Endodermal cell (in vitro differentiated cells): Measurements from ENCODE around the gene NEK4. TPM values are rescaled to one million over a fixed set of nuclear protein-coding genes. Genes with fewer than 3 reads are reported as not detected.

Experiments
- DNase-seq: peaks from one replicate; pipeline ENCODE4 v3.0.0-alpha.2; 2017
- H3K27ac ChIP-seq: 2 replicates; pipeline ENCODE4 v1.5.1; 2013; ENCODE audit warnings: mild to moderate bottlenecking, low read depth, low read length, moderate library complexity
- H3K27me3 ChIP-seq: 2 replicates; pipeline ENCODE4 v1.6.1; 2013; ENCODE audit warnings: mild to moderate bottlenecking, low read length, moderate library complexity; ENCODE audit not compliant: insufficient read depth, control insufficient read depth, poor library complexity, severe bottlenecking
- H3K36me3 ChIP-seq: 2 replicates; pipeline ENCODE4 v1.7.0; 2013; ENCODE audit warnings: mild to moderate bottlenecking, low read length, moderate library complexity; ENCODE audit not compliant: control insufficient read depth, insufficient read depth
- H3K4me1 ChIP-seq: one replicate; pipeline ENCODE4 v1.7.0; 2013; ENCODE audit warnings: low read length; ENCODE audit not compliant: control insufficient read depth, insufficient read depth
- H3K4me3 ChIP-seq: 2 replicates; pipeline ENCODE4 v1.5.1; 2013; ENCODE audit warnings: mild to moderate bottlenecking, low read length, moderate library complexity
- H3K9ac ChIP-seq: 2 replicates; pipeline ENCODE4 v1.6.1; 2013; ENCODE audit warnings: mild to moderate bottlenecking, low read length, moderate library complexity; ENCODE audit not compliant: poor library complexity, severe bottlenecking; ENCODE audit errors: extremely low read depth
- H3K9me3 ChIP-seq: 2 replicates; pipeline ENCODE4 v1.6.1; 2013; ENCODE audit warnings: mild to moderate bottlenecking, low read length, moderate library complexity; ENCODE audit not compliant: control insufficient read depth
- H3K27ac Mint-ChIP-seq: 2 replicates; pipeline ENCODE4 v1.8.0; 2020; ENCODE audit warnings: mixed read lengths
- H3K27me3 Mint-ChIP-seq: 2 replicates; pipeline ENCODE4 v1.8.0; 2021; ENCODE audit warnings: mild to moderate bottlenecking, mixed read lengths; ENCODE audit not compliant: insufficient read depth
- H3K36me3 Mint-ChIP-seq: 2 replicates; pipeline ENCODE4 v1.8.0; 2020; ENCODE audit warnings: low read depth, mixed read lengths
- H3K4me1 Mint-ChIP-seq: 2 replicates; pipeline ENCODE4 v1.8.0; 2020; ENCODE audit warnings: mixed read lengths
- H3K4me3 Mint-ChIP-seq: 2 replicates; pipeline ENCODE4 v1.8.0; 2020; ENCODE audit warnings: mild to moderate bottlenecking, moderate library complexity, mixed read lengths
- H3K9me3 Mint-ChIP-seq: 2 replicates; pipeline ENCODE4 v1.8.0; 2020; ENCODE audit warnings: mild to moderate bottlenecking, mixed read lengths
- WGBS, 2 experiments: methylation state at CpG; one replicate each; pipeline versions ENCODE4 v1.1.5 to v1.1.7; 2013; ENCODE audit warnings: missing lambda C conversion rate in 2 of 2, mixed read lengths in 1 of 2; ENCODE audit not compliant: insufficient coverage in 1 of 2, insufficient read length in 1 of 2; 5-methylcytosine and 5-hydroxymethylcytosine counted together
- total RNA-seq, 2 donors: library from RNA; stranded (reverse); fragmentation: NEBNext Ultra II Directional in 1 of 2; extraction: Animal tissue kit (Norgen Biotek cat#: 25700) in 1 of 2; gene quantifications; 2 replicates in 1 of 2; 3 replicates in 1 of 2; pipeline ENCODE4 v1.2.1, GENCODE V29; 2021
- TF ChIP-seq, protein P1 (sequence below): fragments of 200-600 bp; sonication (generic); conservative IDR thresholded peaks from 2 replicates; pipeline ENCODE4 v1.5.0; 2021; ENCODE audit warnings: antibody characterized with exemption, mild to moderate bottlenecking

The NEK4 gene
- total RNA-seq, 2 donors from 2014 or later, result 44.2 to 49.5 TPM

DNA sequence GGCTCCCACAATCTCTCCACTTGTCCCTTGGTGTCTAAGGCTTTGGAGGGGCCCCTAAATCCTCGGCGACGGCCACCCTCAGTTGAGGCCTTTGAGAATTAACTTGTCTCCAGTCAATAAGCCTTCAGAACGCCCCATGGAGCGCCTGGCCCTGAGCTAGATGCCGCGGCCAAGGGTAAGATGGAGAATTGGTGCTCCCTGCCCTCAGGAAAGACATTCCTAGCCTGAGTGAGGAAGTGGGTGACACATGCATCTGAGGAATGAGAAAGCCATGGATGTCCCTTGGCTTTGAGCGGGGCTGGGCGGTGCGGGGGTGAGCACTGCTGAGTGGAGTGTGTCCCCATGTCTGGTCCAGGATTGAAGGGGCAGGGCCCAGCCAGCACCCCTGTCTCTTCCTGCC, 46.5 kb upstream of the NEK4 start:
- WGBS, 2 experiments, result 93 to 97% methylated on average over 10 of the region's 10 CpGs
- H3K9me3 Mint-ChIP-seq, result no peaks in the 10 kb centered on the region
- H3K4me1 Mint-ChIP-seq, result peaks cover 1% of the 10 kb centered on the region
- no peak overlapping the region for H3K27ac Mint-ChIP-seq
- Histone ChIP-seq H3K36me3 (no peaks in the 10 kb centered on the region), H3K27me3 (no peaks in the 10 kb centered on the region), H3K27ac (no peak overlapping the region), H3K9me3 (no peaks in the 10 kb centered on the region), H3K4me1 (peaks cover 3% of the 10 kb centered on the region), H3K9ac (no peak overlapping the region), H3K4me3 (no peak overlapping the region)
- TF ChIP-seq, protein P1, sequence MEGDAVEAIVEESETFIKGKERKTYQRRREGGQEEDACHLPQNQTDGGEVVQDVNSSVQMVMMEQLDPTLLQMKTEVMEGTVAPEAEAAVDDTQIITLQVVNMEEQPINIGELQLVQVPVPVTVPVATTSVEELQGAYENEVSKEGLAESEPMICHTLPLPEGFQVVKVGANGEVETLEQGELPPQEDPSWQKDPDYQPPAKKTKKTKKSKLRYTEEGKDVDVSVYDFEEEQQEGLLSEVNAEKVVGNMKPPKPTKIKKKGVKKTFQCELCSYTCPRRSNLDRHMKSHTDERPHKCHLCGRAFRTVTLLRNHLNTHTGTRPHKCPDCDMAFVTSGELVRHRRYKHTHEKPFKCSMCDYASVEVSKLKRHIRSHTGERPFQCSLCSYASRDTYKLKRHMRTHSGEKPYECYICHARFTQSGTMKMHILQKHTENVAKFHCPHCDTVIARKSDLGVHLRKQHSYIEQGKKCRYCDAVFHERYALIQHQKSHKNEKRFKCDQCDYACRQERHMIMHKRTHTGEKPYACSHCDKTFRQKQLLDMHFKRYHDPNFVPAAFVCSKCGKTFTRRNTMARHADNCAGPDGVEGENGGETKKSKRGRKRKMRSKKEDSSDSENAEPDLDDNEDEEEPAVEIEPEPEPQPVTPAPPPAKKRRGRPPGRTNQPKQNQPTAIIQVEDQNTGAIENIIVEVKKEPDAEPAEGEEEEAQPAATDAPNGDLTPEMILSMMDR, result no peak
- H3K36me3 Mint-ChIP-seq, result no peaks in the 10 kb centered on the region
- no peak for DNase-seq
- no peak overlapping the region for H3K4me3 Mint-ChIP-seq
- H3K27me3 Mint-ChIP-seq, result no peaks in the 10 kb centered on the region

GRCh38 chr3:52816654-52817053, 45.9 kb upstream of the NEK4 start:
- Histone ChIP-seq H3K27ac (no peak overlapping the region), H3K9me3 (no peaks in the 10 kb centered on the region), H3K4me1 (peaks cover 3% of the 10 kb centered on the region), H3K27me3 (no peaks in the 10 kb centered on the region), H3K36me3 (no peaks in the 10 kb centered on the region), H3K9ac (no peak overlapping the region), H3K4me3 (no peak overlapping the region)
- DNase-seq, result no peak
- WGBS, 2 experiments, result 88 to 98% methylated on average over 7 to 10 of the region's 10 CpGs
- Mint-ChIP-seq H3K4me1 (peaks cover 1% of the 10 kb centered on the region), H3K9me3 (no peaks in the 10 kb centered on the region), H3K27ac (no peak overlapping the region), H3K27me3 (peaks cover 2% of the 10 kb centered on the region), H3K36me3 (no peaks in the 10 kb centered on the region), H3K4me3 (no peak overlapping the region)
- TF ChIP-seq, protein P1, result no peak

DNA sequence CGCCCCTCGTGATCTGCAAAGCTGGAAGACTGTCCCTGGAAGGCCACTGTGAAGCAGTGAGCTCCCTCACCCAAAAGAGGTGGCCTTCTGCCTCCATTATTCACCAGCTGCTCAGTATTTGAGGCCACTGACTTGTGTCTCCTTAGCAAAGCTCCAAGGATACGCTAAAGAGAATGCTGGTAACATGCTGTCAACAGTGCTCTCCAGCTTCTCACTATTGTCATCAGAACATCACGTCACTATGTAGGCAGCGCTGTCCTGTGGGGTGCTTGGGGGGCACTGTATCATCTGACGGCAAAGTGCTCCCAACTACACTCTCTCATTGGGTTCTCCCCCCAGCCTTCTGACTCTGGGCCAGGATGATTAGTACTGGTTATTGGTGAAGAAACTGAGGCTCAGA, 45.5 kb upstream of the NEK4 start:
- no peak overlapping the region for H3K9ac ChIP-seq
- Mint-ChIP-seq H3K36me3 (no peaks in the 10 kb centered on the region), H3K4me1 (peaks cover 1% of the 10 kb centered on the region), H3K4me3 (no peak overlapping the region), H3K27ac (no peak overlapping the region), H3K27me3 (peaks cover 2% of the 10 kb centered on the region), H3K9me3 (no peaks in the 10 kb centered on the region)
- no peak for DNase-seq
- H3K27ac ChIP-seq, result no peak overlapping the region
- H3K27me3 ChIP-seq, result no peaks in the 10 kb centered on the region
- WGBS, 2 experiments, result 93 to 100% methylated on average over 3 to 6 of the region's 6 CpGs
- H3K4me3 ChIP-seq, result no peak overlapping the region
- peaks cover 3% of the 10 kb centered on the region for H3K4me1 ChIP-seq
- H3K9me3 ChIP-seq, result no peaks in the 10 kb centered on the region
- TF ChIP-seq, protein P1, result no peak
- H3K36me3 ChIP-seq, result no peaks in the 10 kb centered on the region
